Measurements from ENCODE around the gene OR51T1. TPM values are rescaled to one million over a fixed set of nuclear protein-coding genes. Genes with fewer than 3 reads are reported as not detected.

Gene OR51T1
- total RNA-seq, 4 donors from 2014 or later = not detected

DNA sequence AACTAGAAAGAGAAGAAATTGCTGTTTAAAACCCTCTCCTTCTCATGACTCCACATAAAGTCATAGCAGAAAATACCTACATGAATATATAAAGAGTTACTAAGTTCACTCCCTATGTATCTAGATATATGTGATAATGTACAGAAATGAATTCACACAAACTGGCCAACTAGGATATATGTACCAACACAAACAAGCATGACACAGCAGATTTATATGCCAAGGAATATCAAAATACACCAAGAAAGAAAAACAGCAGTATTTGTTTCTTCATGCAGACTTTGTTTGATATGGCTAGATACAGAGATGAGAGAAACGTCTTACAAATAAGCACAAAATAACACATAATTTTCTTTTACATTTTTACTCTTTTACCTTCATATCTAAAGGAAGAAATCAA lies 40.6 kb downstream of the OR51T1 start:
- no peaks in the 10 kb centered on the region for H3K9me3 ChIP-seq

DNA sequence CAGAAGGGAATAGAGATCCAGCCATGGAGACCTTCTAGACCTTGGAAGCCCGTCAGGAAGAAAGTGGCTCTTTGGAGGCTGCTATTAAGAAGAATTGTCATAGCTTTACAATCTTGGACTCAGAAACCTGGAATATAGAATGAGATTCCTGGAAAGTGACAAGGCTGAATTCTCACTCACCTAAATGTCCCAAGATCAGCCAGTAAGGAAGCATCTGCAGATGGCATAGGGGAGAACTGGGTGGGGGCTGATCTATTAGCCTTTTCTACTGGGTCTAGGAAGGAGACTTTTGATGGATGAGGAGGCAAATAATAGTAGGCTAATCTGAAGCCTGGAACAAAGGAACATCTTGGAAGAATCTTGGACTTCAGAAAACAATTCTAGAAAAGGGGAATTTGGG lies 42.5 kb downstream of the OR51T1 start, which contains the start of gene OR51G1:
Gene OR51G1 (minus strand): TSS at position 101 of the 400 bp plus-strand sequence. CDS start 0 bp downstream, at position 101.
- TF ChIP-seq POLR2A (IDR thresholded peaks at IDR 0.05) = no peak
- TF ChIP-seq, protein P1, sequence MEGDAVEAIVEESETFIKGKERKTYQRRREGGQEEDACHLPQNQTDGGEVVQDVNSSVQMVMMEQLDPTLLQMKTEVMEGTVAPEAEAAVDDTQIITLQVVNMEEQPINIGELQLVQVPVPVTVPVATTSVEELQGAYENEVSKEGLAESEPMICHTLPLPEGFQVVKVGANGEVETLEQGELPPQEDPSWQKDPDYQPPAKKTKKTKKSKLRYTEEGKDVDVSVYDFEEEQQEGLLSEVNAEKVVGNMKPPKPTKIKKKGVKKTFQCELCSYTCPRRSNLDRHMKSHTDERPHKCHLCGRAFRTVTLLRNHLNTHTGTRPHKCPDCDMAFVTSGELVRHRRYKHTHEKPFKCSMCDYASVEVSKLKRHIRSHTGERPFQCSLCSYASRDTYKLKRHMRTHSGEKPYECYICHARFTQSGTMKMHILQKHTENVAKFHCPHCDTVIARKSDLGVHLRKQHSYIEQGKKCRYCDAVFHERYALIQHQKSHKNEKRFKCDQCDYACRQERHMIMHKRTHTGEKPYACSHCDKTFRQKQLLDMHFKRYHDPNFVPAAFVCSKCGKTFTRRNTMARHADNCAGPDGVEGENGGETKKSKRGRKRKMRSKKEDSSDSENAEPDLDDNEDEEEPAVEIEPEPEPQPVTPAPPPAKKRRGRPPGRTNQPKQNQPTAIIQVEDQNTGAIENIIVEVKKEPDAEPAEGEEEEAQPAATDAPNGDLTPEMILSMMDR (IDR thresholded peaks at IDR 0.05 in 4 of 5, conservative IDR thresholded peaks at IDR 0.05 in 1 of 5) = no peak
- ATAC-seq = no peak
- in situ Hi-C loops (cut with MboI; ENCODE audit: low sequenced_read_pairs in 4 of 4) (no loop called here), intact Hi-C loops (cut with DNase I; ENCODE audit: low total_unique reads) (no loop called here)
- no peak for DNase-seq
- H3K4me1 ChIP-seq = no peaks in the 10 kb centered on the region
- no peak within 1 kb of the TSS for H3K4me3 ChIP-seq
- no peaks in the 10 kb centered on the region for H3K36me3 ChIP-seq
- H3K9me3 ChIP-seq = no peaks in the 10 kb centered on the region
- no peak within 1 kb of the TSS for H3K27ac ChIP-seq
- no peaks in the 10 kb centered on the region for H3K27me3 ChIP-seq

More for the DNA sequence above, 40.6 kb downstream of the OR51T1 start:
- ATAC-seq = no peak
- Histone ChIP-seq H3K4me3 (no peak overlapping the region), H3K4me1 (no peaks in the 10 kb centered on the region), H3K27me3 (no peaks in the 10 kb centered on the region), H3K27ac (no peak overlapping the region), H3K36me3 (no peaks in the 10 kb centered on the region)
- in situ Hi-C loops (cut with MboI; ENCODE audit: low sequenced_read_pairs in 4 of 4) = no loop called here
- intact Hi-C loops (cut with DNase I; ENCODE audit: low total_unique reads) = no loop called here
- DNase-seq = no peak
- TF ChIP-seq, protein P1 (IDR thresholded peaks at IDR 0.05 in 4 of 5, conservative IDR thresholded peaks at IDR 0.05 in 1 of 5) = no peak
- TF ChIP-seq POLR2A (IDR thresholded peaks at IDR 0.05) = no peak

DNA sequence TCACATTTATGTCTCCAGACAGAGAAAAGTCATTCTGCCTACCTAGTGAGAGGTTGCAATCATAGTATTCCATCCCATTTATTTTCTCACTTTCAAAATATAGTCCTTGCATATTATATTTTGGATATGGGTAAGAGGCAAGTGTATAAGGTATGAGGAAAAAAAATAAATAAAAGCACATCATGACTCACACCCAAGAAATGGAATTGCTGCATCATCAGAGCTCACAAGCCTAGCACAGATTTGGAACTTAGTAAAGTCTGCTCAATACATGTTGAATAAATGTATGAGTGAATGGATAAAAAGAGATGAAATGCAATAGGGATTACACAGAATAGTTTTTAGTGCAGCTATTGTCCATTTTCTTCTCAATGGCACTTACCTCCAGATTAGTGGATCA lies 44.9 kb downstream of the OR51T1 start:
- H3K27ac ChIP-seq = no peak overlapping the region
- DNase-seq = no peak
- no peaks in the 10 kb centered on the region for H3K27me3 ChIP-seq
- H3K9me3 ChIP-seq = no peaks in the 10 kb centered on the region
- H3K36me3 ChIP-seq = no peaks in the 10 kb centered on the region
- intact Hi-C loops (cut with DNase I; ENCODE audit: low total_unique reads) = no loop called here
- in situ Hi-C loops (cut with MboI; ENCODE audit: low sequenced_read_pairs in 4 of 4) = no loop called here
- no peak overlapping the region for H3K4me3 ChIP-seq
- no peak for ATAC-seq
- no peaks in the 10 kb centered on the region for H3K4me1 ChIP-seq
- no peak for TF ChIP-seq POLR2A (IDR thresholded peaks at IDR 0.05)
- TF ChIP-seq, protein P1 (IDR thresholded peaks at IDR 0.05 in 4 of 5, conservative IDR thresholded peaks at IDR 0.05 in 1 of 5) = no peak

Other genes with a start within 250 kb of the OR51T1 start
- not detected for gene OR51D1, start 244.4 kb upstream of the OR51T1 start, total RNA-seq
- 1 to 10 TPM in 1 of 4 donors, under 1 TPM in 3; 0.12 to 1.2 (median 0.25) TPM for gene OR51E1, start 237.9 kb upstream of the OR51T1 start, total RNA-seq
- under 1 TPM in 1 of 4 donors, not detected in 3; 0.24 TPM for gene OR51E2, start 184.0 kb upstream of the OR51T1 start, total RNA-seq
- not detected for gene MMP26, start 177.1 kb upstream of the OR51T1 start, total RNA-seq
- not detected for gene OR51F1, start 112.0 kb upstream of the OR51T1 start, total RNA-seq
- not detected for gene OR52R1, start 77.5 kb upstream of the OR51T1 start, total RNA-seq
- gene OR51F2, start 60.6 kb upstream of the OR51T1 start, total RNA-seq = not detected
- not detected for gene OR51S1, start 32.7 kb upstream of the OR51T1 start, total RNA-seq
- gene OR51A7, start 21.9 kb downstream of the OR51T1 start, total RNA-seq = not detected
- not detected for gene OR51G2, start 37.5 kb downstream of the OR51T1 start, total RNA-seq
- not detected for gene OR51G1, start 42.4 kb downstream of the OR51T1 start, total RNA-seq
- not detected for gene OR51A4, start 65.7 kb downstream of the OR51T1 start, total RNA-seq
- gene OR51A2, start 73.8 kb downstream of the OR51T1 start, total RNA-seq = not detected
- gene OR51L1, start 113.0 kb downstream of the OR51T1 start, total RNA-seq = not detected
- gene OR52J3, start 164.6 kb downstream of the OR51T1 start, total RNA-seq = not detected
- gene OR52E2, start 177.7 kb downstream of the OR51T1 start, total RNA-seq = not detected
- not detected for gene OR52E1, start 187.7 kb downstream of the OR51T1 start, total RNA-seq

Data from gastrocnemius medialis (tissue), 4 donors.